Fibroblast of pulmonary artery (primary cell): Measurements from ENCODE around the gene GABPB1.

ENCODE experiments used
- DNase-seq: peaks from one replicate; pipeline ENCODE4 v3.0.0-alpha.2; 2010; ENCODE audit warnings: low read depth
- H3K4me3 ChIP-seq: replicated peaks from 2 replicates; pipeline ENCODE4 v1.5.1; 2011; ENCODE audit warnings: low read depth, mild to moderate bottlenecking, control low read depth, low read length, moderate library complexity
- TF ChIP-seq, protein P1 (sequence below): IDR thresholded peaks from 2 replicates; pipeline ENCODE4 v1.5.1; 2011; ENCODE audit warnings: mild to moderate bottlenecking, control low read depth, low read length, inconsistent platforms; ENCODE audit errors: missing control alignments

Gene GABPB1

DNA sequence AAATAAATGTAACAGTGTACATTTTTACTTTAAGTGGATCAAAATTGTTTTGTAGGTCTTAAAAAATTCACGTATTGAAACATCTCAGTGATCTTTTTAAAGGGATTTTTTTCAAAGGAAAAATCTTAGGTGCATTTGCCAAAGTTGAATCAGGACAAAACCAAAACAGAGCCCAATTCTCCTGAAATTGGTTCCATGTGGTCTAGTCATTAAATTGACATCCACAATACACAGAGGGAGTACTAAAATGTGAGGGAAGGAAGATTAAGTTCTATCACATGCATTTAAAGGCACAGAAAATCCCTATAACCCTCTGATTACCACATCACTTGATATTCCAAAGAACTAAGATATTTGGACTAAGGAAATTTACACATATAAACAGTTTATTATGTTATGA, 50.2 kb downstream of the GABPB1 start:
- no peak for DNase-seq
- TF ChIP-seq, protein P1, sequence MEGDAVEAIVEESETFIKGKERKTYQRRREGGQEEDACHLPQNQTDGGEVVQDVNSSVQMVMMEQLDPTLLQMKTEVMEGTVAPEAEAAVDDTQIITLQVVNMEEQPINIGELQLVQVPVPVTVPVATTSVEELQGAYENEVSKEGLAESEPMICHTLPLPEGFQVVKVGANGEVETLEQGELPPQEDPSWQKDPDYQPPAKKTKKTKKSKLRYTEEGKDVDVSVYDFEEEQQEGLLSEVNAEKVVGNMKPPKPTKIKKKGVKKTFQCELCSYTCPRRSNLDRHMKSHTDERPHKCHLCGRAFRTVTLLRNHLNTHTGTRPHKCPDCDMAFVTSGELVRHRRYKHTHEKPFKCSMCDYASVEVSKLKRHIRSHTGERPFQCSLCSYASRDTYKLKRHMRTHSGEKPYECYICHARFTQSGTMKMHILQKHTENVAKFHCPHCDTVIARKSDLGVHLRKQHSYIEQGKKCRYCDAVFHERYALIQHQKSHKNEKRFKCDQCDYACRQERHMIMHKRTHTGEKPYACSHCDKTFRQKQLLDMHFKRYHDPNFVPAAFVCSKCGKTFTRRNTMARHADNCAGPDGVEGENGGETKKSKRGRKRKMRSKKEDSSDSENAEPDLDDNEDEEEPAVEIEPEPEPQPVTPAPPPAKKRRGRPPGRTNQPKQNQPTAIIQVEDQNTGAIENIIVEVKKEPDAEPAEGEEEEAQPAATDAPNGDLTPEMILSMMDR, result no peak
- H3K4me3 ChIP-seq, result no peak overlapping the region

DNA sequence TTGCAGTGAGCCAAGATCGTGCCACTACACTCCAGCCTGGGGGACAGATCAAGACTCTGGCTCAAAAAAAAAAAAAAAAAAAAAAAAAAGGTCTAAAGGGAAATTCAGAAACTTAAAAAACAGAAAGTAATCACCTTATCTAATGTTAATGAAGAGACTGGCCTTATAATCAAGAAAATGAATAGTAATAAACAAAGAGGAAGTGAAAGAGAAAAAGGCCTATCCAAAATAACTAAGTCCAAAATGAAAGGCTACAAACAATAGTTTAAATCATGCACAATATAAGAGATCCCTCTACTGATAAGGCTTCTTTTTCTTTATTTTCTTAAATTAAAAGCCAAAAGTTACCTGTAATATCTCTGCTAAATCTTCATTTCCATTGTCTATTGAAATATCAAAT, 52.4 kb downstream of the GABPB1 start:
- TF ChIP-seq, protein P1, result no peak
- no peak for DNase-seq
- H3K4me3 ChIP-seq, result no peak overlapping the region

DNA sequence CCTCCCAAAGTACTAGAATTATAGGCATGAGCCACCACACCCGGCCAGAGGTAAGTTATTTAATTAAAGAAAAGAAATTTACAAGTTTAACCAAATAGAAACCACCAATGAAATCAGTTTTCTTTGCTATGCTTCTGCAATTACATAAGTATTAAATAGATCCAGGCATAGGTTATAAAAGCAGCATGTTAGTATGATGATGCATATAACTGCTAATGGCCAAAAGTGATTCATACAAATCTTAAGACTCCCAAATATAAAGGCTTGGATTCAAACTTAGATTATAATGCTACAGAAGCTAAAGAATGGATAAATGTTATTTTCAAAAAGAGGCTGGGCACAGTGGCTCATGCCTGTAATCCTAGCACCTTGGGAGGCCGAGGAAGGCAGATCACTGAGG, 56.7 kb downstream of the GABPB1 start:
- TF ChIP-seq, protein P1, result no peak
- H3K4me3 ChIP-seq, result no peak overlapping the region
- DNase-seq, result no peak

DNA sequence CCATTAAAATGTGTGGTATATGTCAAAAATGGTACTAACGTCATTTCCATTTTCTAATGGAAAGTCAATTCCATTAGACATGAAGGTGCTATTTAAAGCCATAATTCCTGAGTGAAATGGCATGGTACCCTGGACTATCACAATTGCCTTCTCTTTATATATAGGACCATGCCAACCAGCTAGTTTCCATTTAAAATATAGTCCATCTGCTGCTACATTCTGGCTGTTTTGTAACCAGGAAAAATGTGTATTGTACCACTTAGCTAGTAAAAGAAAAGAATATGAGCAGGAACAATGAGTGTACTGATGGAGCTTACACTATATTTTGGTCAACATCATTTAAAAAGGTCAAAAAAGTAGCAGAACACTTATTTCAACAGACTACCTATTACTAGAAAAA, 59.0 kb downstream of the GABPB1 start:
- DNase-seq, result no peak
- no peak overlapping the region for H3K4me3 ChIP-seq
- TF ChIP-seq, protein P1, result no peak

DNA sequence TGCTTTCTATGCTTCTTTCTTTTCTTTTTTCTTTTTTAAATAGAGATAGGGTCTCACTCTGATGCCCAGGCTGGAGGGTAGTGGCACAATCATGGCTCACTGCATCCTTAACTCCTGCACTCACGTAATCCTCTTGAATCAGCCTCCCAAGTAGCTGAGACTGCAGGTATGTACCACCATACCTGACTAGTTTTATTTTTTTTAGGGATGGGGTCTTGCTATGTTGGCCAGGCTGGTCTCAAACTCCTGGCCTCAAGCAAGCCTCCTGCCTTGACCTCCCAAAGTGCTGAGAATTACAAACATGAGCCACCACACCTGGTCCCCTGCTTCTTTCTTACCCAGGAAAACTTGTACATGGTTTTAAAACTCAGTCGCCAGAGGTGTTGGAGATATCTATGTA, 65.2 kb downstream of the GABPB1 start:
- TF ChIP-seq, protein P1, result no peak
- no peak overlapping the region for H3K4me3 ChIP-seq
- no peak for DNase-seq

DNA sequence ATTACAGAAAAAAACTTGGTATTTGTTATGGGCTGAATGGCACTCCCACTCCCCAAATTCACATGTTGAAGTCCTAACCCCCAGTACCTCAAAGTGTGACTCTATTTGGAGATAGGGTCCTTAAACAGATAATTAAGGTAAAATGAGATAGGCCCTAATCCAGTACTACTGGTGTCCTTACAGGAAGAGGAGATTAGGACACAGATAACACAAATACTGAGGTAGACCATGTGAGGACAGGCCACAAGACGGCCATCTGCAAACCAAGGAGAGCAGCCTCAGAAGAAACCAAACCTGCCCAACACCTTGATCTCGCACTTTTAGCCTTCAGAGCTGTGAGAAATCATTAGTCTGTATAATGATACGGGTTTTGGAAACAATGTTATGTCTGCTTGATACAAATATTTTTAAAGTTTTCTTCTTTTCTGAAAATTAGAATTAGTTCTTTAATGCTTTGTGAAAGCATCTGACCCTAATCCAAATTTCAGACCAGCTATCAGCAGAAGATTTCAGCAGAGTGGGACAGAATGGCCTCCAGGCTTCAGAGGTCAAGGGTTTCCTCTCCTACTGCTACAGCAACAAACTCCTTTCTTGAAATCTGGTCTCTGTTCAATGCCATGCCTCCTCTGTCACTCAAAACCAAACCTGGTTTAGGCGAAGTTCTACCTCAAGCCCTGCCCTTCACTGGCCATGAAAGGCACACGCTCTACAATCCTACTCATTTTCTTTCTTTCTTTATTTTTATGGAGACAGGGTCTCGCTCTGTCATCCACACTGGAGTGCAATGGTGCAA, 67.5 kb downstream of the GABPB1 start:
- H3K4me3 ChIP-seq, result no peak overlapping the region
- TF ChIP-seq, protein P1, result no peak
- DNase-seq, result no peak

DNA sequence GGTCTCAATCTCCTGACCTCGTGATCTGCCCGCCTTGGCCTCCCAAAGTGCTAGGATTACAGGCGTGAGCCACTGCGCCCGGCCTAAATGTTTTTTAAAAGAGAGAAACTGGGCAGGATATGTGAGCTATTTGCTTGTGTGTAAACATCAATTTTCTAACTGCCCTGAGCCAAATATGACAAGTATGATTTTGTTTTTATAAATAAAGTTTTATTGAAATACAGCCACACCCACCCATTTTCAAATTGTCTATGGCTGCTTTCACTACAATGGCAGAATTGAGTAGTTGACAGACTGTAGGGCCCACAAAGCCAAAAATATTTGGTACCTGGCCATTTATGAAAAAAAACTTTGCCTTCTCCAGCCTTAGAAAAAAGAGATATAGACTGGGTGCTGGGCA, 73.6 kb downstream of the GABPB1 start:
- DNase-seq, result no peak
- TF ChIP-seq, protein P1, result no peak
- H3K4me3 ChIP-seq, result no peak overlapping the region
